ENCODE results near the gene NAB2.
"Not testable (repeated sequence)": the region's sequence is repeated elsewhere in the genome, so short reads cannot be mapped to it uniquely, and the experiment has no call there.

Gene NAB2

DNA sequence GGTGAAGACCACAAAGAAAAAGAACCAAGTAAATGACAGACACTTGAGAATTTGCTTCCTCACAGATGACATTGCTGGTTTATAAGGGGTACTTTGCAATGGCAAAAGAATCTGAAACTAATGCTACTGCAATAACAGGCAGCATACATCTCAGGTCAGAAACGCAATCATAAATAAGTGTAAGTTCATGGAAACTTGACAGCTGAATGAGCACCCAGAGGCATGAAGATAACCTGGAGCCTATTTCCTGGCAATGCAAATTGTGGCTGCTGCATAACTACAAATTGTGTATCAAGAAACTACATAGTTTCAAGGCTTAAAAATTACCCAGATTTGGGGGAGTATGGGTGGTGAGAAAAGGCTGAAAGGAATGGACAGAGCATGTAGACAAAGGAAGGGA, 30.5 kb upstream of the NAB2 start:
- no peak for ATAC-seq
- no peak for TF ChIP-seq BACH2 (CRISPR knock-in tag; IDR thresholded peaks at IDR 0.05; ENCODE audit: borderline replicate concordance)
- no peak for TF ChIP-seq OSR1 (CRISPR knock-in tag; IDR thresholded peaks at IDR 0.05)
- no peak for TF ChIP-seq ZC3H10 (CRISPR knock-in tag; IDR thresholded peaks at IDR 0.05)
- no peak for TF ChIP-seq ZNF8 (CRISPR knock-in tag; IDR thresholded peaks at IDR 0.05)

DNA sequence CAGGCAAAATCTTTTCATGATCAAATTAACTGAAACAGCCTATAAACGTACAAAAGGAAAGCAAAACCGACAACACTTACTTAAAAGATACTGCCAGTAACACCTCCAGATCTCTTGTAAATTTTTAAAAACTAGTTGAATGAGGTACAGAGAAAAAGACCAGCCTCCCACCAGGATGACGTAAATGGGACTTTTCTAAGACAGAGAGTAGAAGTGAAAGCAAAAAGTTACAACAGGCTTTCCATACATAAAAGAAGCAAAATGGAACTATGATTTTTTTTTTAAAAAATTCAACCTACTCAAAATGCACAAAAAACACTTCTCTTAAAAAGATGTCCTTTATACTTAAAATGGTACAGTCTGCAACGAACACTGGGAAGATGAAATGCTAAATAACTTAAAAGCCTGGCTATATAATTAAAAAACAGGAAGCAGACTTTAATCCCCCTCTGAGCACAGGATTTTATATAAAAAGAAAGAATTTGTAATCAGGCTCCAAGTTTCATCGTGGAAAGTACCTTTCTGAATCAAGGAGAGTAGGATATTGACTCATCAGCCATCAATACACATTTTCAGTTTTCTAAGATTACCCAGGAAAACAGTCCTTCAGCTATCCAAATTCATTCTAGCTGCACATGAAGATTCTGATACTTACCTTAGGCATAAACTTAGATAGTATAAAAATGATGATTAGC, 24.8 kb upstream of the NAB2 start:
- TF ChIP-seq SNAI2 (CRISPR knock-in tag; IDR thresholded peaks at IDR 0.05) = no peak
- no peak for TF ChIP-seq ZFP3 (CRISPR knock-in tag; IDR thresholded peaks at IDR 0.05)
- TF ChIP-seq CSDC2 (CRISPR knock-in tag; IDR thresholded peaks at IDR 0.05) = no peak
- TF ChIP-seq ESRRG (CRISPR knock-in tag; IDR thresholded peaks at IDR 0.05) = no peak
- no peak for ATAC-seq

DNA sequence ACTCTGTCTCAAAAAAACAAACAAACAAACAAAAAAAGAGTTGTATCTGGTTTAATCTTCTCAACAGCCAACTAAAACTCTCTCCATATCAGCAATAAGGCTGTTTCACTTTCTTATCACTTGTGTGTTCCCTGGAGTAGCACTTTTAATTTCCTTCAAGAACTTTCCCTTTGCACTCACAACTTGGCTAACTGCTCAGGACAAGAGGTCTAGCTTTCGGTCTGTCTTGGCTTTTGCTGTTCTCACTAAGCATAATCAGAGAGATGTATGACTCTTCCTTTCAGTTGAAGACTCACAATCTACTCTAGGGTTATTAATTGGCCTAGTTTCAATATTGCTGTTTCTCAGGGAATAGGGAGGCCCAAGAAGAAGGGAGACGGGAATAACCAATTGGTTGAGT, 22.7 kb upstream of the NAB2 start:
- no peak for TF ChIP-seq ESRRG (CRISPR knock-in tag; IDR thresholded peaks at IDR 0.05)
- TF ChIP-seq ZNF565 (CRISPR knock-in tag; conservative IDR thresholded peaks at IDR 0.05; ENCODE audit: low read depth) = no peak
- TF ChIP-seq, protein P1, sequence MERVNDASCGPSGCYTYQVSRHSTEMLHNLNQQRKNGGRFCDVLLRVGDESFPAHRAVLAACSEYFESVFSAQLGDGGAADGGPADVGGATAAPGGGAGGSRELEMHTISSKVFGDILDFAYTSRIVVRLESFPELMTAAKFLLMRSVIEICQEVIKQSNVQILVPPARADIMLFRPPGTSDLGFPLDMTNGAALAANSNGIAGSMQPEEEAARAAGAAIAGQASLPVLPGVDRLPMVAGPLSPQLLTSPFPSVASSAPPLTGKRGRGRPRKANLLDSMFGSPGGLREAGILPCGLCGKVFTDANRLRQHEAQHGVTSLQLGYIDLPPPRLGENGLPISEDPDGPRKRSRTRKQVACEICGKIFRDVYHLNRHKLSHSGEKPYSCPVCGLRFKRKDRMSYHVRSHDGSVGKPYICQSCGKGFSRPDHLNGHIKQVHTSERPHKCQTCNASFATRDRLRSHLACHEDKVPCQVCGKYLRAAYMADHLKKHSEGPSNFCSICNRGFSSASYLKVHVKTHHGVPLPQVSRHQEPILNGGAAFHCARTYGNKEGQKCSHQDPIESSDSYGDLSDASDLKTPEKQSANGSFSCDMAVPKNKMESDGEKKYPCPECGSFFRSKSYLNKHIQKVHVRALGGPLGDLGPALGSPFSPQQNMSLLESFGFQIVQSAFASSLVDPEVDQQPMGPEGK (CRISPR knock-in tag; IDR thresholded peaks at IDR 0.05; ENCODE audit: borderline replicate concordance) = no peak

DNA sequence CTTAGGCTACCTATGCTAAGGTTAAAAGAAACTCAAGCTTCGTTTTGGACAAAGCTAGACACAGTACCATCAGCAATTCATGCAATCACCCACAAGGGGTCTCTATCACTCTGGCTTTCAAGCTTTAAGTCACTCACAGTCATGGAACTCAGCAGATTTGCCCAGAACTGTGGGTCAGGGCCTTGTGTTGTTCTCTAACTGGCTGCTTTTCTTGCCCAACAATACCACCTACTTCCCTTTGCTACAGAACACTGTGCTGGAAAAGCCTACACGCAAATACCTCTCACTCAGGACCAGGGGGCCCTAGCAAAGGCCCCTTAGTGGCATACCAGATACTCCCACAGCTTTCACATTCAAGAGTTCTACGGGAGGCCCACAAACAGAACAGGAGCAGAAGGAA, 19.4 kb upstream of the NAB2 start:
- TF ChIP-seq CSDC2 (CRISPR knock-in tag; IDR thresholded peaks at IDR 0.05) (no peak), BACH2 (CRISPR knock-in tag; IDR thresholded peaks at IDR 0.05; ENCODE audit: borderline replicate concordance) (no peak), ESRRG (CRISPR knock-in tag; IDR thresholded peaks at IDR 0.05) (no peak), ZFP30 (CRISPR knock-in tag; IDR thresholded peaks at IDR 0.05) (no peak), PPARA (CRISPR knock-in tag; IDR thresholded peaks at IDR 0.05; ENCODE audit: borderline replicate concordance) (no peak), ZFP3 (CRISPR knock-in tag; IDR thresholded peaks at IDR 0.05) (no peak), GLIS3 (CRISPR knock-in tag; IDR thresholded peaks at IDR 0.05) (no peak), OSR1 (CRISPR knock-in tag; IDR thresholded peaks at IDR 0.05) (no peak), TOX (CRISPR knock-in tag; IDR thresholded peaks at IDR 0.05; ENCODE audit: borderline replicate concordance) (no peak)
- TF ChIP-seq, protein P2, sequence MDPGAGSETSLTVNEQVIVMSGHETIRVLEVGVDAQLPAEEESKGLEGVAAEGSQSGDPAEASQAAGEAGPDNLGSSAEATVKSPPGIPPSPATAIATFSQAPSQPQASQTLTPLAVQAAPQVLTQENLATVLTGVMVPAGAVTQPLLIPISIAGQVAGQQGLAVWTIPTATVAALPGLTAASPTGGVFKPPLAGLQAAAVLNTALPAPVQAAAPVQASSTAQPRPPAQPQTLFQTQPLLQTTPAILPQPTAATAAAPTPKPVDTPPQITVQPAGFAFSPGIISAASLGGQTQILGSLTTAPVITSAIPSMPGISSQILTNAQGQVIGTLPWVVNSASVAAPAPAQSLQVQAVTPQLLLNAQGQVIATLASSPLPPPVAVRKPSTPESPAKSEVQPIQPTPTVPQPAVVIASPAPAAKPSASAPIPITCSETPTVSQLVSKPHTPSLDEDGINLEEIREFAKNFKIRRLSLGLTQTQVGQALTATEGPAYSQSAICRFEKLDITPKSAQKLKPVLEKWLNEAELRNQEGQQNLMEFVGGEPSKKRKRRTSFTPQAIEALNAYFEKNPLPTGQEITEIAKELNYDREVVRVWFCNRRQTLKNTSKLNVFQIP (CRISPR knock-in tag; IDR thresholded peaks at IDR 0.05; ENCODE audit: borderline replicate concordance, low read depth) = no peak
- TF ChIP-seq, protein P1 (CRISPR knock-in tag; IDR thresholded peaks at IDR 0.05; ENCODE audit: borderline replicate concordance) = no peak
- TF ChIP-seq, protein P3, sequence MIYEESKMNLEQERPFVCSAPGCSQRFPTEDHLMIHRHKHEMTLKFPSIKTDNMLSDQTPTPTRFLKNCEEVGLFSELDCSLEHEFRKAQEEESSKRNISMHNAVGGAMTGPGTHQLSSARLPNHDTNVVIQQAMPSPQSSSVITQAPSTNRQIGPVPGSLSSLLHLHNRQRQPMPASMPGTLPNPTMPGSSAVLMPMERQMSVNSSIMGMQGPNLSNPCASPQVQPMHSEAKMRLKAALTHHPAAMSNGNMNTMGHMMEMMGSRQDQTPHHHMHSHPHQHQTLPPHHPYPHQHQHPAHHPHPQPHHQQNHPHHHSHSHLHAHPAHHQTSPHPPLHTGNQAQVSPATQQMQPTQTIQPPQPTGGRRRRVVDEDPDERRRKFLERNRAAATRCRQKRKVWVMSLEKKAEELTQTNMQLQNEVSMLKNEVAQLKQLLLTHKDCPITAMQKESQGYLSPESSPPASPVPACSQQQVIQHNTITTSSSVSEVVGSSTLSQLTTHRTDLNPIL (CRISPR knock-in tag; IDR thresholded peaks at IDR 0.05; ENCODE audit: low read depth) = no peak
- TF ChIP-seq, protein P4, sequence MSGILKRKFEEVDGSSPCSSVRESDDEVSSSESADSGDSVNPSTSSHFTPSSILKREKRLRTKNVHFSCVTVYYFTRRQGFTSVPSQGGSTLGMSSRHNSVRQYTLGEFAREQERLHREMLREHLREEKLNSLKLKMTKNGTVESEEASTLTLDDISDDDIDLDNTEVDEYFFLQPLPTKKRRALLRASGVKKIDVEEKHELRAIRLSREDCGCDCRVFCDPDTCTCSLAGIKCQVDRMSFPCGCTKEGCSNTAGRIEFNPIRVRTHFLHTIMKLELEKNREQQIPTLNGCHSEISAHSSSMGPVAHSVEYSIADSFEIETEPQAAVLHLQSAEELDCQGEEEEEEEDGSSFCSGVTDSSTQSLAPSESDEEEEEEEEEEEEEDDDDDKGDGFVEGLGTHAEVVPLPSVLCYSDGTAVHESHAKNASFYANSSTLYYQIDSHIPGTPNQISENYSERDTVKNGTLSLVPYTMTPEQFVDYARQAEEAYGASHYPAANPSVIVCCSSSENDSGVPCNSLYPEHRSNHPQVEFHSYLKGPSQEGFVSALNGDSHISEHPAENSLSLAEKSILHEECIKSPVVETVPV (CRISPR knock-in tag; IDR thresholded peaks at IDR 0.05) = no peak

More for the DNA sequence above, 22.7 kb upstream of the NAB2 start:
- ATAC-seq = no peak

DNA sequence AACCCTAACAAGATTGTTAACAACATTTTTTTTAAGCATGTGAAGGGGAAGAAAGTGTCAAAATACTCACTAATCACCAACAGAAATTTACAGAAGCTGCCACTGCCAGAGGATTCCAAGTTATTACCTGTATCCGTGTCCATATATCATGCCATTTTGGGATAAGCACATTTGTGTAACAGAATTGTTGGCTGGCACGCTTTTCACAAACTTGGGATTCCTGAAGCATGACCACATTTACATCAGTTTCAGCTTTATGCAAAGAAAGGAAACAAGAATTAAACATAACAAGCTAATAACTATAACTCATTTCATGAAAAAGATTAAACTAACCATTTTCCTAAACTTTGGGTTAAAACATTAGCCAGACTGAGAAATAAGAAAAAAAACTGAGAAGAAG, 16.3 kb upstream of the NAB2 start:
- no peak for ATAC-seq
- TF ChIP-seq, protein P3 (CRISPR knock-in tag; IDR thresholded peaks at IDR 0.05; ENCODE audit: low read depth) = no peak

More for the DNA sequence above, 19.4 kb upstream of the NAB2 start:
- peak; percentile 99 for ATAC-seq

DNA sequence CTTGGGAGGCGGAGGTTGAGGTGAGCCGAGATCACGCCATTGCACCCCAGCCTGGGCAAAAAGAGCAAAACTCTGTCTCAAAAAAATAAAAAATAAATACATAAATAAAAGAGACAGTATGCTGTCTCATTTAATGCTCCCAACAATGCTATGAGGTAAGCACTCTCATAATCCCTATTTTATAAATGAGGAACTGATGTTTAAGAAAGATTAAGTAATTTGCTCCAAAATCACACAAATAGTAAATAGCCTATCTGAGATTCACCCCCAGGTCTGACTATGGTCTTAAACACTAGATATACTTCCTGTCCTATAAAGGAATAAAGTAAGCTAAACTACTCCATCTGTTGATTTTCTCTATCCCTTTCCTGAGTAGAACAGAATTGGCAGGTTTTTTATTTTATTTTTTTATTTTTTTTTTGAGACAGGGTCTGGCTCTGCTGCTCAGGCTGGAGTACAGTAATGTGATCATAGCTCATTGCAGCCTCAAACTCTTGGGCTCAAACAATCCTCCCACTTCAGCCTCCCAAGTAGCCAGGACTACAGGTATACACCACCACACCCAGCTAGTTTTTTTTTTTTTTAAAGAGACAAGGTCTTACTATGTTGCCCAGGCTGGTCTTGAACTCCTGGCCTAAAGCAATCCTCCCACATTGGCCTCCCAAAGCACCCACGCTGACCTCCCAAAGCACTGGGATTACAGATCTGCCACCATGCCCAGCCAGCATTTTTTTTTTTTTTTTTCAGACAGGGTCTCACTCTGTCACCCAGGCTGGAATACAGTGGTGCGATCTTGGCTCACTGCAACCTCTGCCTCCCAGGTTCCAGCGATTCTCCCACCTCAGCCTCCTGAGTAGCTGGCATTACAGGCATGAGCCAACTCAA, 15.1 kb upstream of the NAB2 start:
- ATAC-seq = not testable (repeated sequence)

Data from SK-N-SH treated with all-trans-retinoic acid at 6 μM for 48 hours (cell line).